B cell (primary cell): ENCODE data around the gene CCL25. TPM values are rescaled to one million over a fixed set of nuclear protein-coding genes. Genes with fewer than 3 reads are reported as not detected.

Experiments used
- ATAC-seq: fragments of 200-7000 bp; cut with Tn5 transposase; one replicate; pipeline ENCODE4 v1.10.0; 2021; ENCODE audit warnings: low read depth, mild to moderate bottlenecking, moderate number of reproducible peaks, moderate library complexity
- CTCF ChIA-PET: fragments of 350-600 bp; sonication (Branson Sonifier 250); formaldehyde crosslinking; loops from one replicate; lab custom pipeline; 2021; ENCODE audit warnings: antibody characterized with exemption, inconsistent platforms; lab: Charles Lee
- POLR2A ChIA-PET: fragments of 350-600 bp; sonication (Branson Sonifier 250); formaldehyde crosslinking; loops from one replicate; lab custom pipeline; 2021; ENCODE audit warnings: antibody characterized with exemption; lab: Charles Lee
- DNase-seq: peaks from one replicate; pipeline ENCODE4 v3.0.0; 2013
- H2AFZ ChIP-seq: 2 replicates; pipeline ENCODE4 v1.6.1; 2012; ENCODE audit warnings: mild to moderate bottlenecking, low read depth, low read length; ENCODE audit not compliant: insufficient read depth, poor library complexity, severe bottlenecking
- H3K27ac ChIP-seq, 2 donors: 1 replicate in 1 of 2; 2 replicates in 1 of 2; pipeline ENCODE4 v1.5.1; 2012 to 2013; ENCODE audit warnings: low read length in 2 of 2, mild to moderate bottlenecking in 2 of 2, moderate library complexity in 1 of 2
- H3K27me3 ChIP-seq, 4 experiments: fragments of 200-600 bp in 1 of 4; sonication (generic) in 1 of 4; replicated peaks in 1 of 4; 1 replicate in 2 of 4; 2 replicates in 2 of 4; pipeline versions ENCODE4 v1.6.1 to v1.7.0; 2013 to 2016; ENCODE audit warnings: low read length in 3 of 4, mild to moderate bottlenecking in 2 of 4, mixed read lengths in 1 of 4, moderate library complexity in 1 of 4; ENCODE audit not compliant: insufficient read depth in 4 of 4, control insufficient read depth in 3 of 4; ENCODE audit errors: control extremely low read depth in 1 of 4
- H3K36me3 ChIP-seq, 2 experiments: replicated peaks in 1 of 2; 1 replicate in 1 of 2; 2 replicates in 1 of 2; pipeline versions ENCODE4 v1.6.1 to v1.7.1; 2013; ENCODE audit warnings: low read length in 1 of 2; ENCODE audit not compliant: insufficient read depth in 2 of 2, control insufficient read depth in 1 of 2; ENCODE audit errors: control extremely low read depth in 1 of 2, extremely low read depth in 1 of 2
- H3K4me1 ChIP-seq, 2 donors: fragments of 200-600 bp in 1 of 2; sonication (generic) in 1 of 2; 1 replicate in 1 of 2; 2 replicates in 1 of 2; pipeline versions ENCODE4 v1.5.1 to v1.6.1; 2013 to 2017; ENCODE audit warnings: low read length in 2 of 2; ENCODE audit not compliant: control insufficient read depth in 2 of 2, insufficient read depth in 2 of 2
- H3K4me2 ChIP-seq: replicated peaks from 2 replicates; pipeline ENCODE3; 2012; ENCODE audit warnings: mild to moderate bottlenecking, low read depth, low read length; ENCODE audit not compliant: poor library complexity, severe bottlenecking
- H3K4me3 ChIP-seq, 5 experiments: fragments of 200-600 bp in 1 of 5; sonication (generic) in 1 of 5; 1 replicate in 3 of 5; 2 replicates in 2 of 5; pipeline versions ENCODE4 v1.5.1 to v1.7.0; 2011 to 2016; ENCODE audit warnings: low read length in 4 of 5, mild to moderate bottlenecking in 4 of 5, low read depth in 2 of 5, control low read depth in 1 of 5, moderate library complexity in 1 of 5; ENCODE audit not compliant: insufficient read depth in 1 of 5; ENCODE audit errors: control extremely low read depth in 1 of 5, extremely low read depth in 1 of 5
- H3K79me2 ChIP-seq: fragments of 200-600 bp; sonication (generic); one replicate; pipeline ENCODE4 v1.6.0; 2016; ENCODE audit warnings: low read length; ENCODE audit not compliant: control insufficient read depth, insufficient read depth
- H3K9ac ChIP-seq: fragments of 200-600 bp; sonication (generic); 2 replicates; pipeline ENCODE4 v1.6.1; 2017; ENCODE audit warnings: mild to moderate bottlenecking, low read length, moderate library complexity
- H3K9me3 ChIP-seq, 3 donors: one replicate each; pipeline versions ENCODE4 v1.6.1 to v1.7.1; 2013; ENCODE audit warnings: low read length in 2 of 3; ENCODE audit not compliant: control insufficient read depth in 2 of 3, insufficient read depth in 1 of 3; ENCODE audit errors: control extremely low read depth in 1 of 3
- H4K20me1 ChIP-seq: 2 replicates; pipeline ENCODE4 v1.6.0; 2012; ENCODE audit warnings: mild to moderate bottlenecking, low read length; ENCODE audit not compliant: insufficient read depth, control insufficient read depth, poor library complexity, severe bottlenecking
- H3K27ac Mint-ChIP-seq: one replicate; pipeline ENCODE4 v1.8.0; 2021; ENCODE audit warnings: mixed read lengths
- H3K27me3 Mint-ChIP-seq: one replicate; pipeline ENCODE4 v1.8.0; 2021; ENCODE audit warnings: mixed read lengths
- H3K4me1 Mint-ChIP-seq: one replicate; pipeline ENCODE4 v1.8.0; 2021; ENCODE audit warnings: mixed read lengths
- H3K4me3 Mint-ChIP-seq: one replicate; pipeline ENCODE4 v1.8.0; 2021; ENCODE audit warnings: mixed read lengths
- H3K9me3 Mint-ChIP-seq: one replicate; pipeline ENCODE4 v1.8.0; 2022; ENCODE audit warnings: mixed read lengths; ENCODE audit not compliant: insufficient read depth
- EZH2 ChIP-seq: IDR thresholded peaks from 2 replicates; pipeline ENCODE4 v1.6.1; 2012; ENCODE audit warnings: borderline replicate concordance, low read depth, mild to moderate bottlenecking, moderate library complexity, low read length; ENCODE audit not compliant: insufficient read depth, poor library complexity, severe bottlenecking
- WGBS: methylation state at CpG from one replicate; pipeline ENCODE4 v1.1.5; 2013; ENCODE audit warnings: missing lambda C conversion rate; ENCODE audit not compliant: insufficient coverage; 5-methylcytosine and 5-hydroxymethylcytosine counted together
- intact Hi-C: fragments of 100-400 bp; cut with micrococcal nuclease; formaldehyde crosslinking; loops from one replicate; pipeline ENCODE4 v1.10.0; 2022
- polyA plus RNA-seq: library from polyadenylated mRNA; depleted of rRNA; stranded (reverse); fragments of >200 nt; gene quantifications from 2 replicates; pipeline ENCODE4 v1.2.3, GENCODE V29; 2012
- total RNA-seq, 2 donors: library from RNA; stranded (reverse); fragments of 120-200 nt in 1 of 2; gene quantifications; 1 replicate in 1 of 2; 2 replicates in 1 of 2; pipeline versions ENCODE4 v1.2.3 to v1.2.4, GENCODE V29; 2013 to 2022
- TF ChIP-seq, protein P1 (sequence below): fragments of 200-600 bp; IDR thresholded peaks from one replicate; pipeline ENCODE4 v1.8.0; 2022; ENCODE audit warnings: antibody characterized with exemption, mild to moderate bottlenecking

The CCL25 gene
- total and polyA plus RNA-seq, 2 donors (not counting 1 experiment from before 2014, with no cell fraction given) = 0.28 TPM; not detected in 1

DNA sequence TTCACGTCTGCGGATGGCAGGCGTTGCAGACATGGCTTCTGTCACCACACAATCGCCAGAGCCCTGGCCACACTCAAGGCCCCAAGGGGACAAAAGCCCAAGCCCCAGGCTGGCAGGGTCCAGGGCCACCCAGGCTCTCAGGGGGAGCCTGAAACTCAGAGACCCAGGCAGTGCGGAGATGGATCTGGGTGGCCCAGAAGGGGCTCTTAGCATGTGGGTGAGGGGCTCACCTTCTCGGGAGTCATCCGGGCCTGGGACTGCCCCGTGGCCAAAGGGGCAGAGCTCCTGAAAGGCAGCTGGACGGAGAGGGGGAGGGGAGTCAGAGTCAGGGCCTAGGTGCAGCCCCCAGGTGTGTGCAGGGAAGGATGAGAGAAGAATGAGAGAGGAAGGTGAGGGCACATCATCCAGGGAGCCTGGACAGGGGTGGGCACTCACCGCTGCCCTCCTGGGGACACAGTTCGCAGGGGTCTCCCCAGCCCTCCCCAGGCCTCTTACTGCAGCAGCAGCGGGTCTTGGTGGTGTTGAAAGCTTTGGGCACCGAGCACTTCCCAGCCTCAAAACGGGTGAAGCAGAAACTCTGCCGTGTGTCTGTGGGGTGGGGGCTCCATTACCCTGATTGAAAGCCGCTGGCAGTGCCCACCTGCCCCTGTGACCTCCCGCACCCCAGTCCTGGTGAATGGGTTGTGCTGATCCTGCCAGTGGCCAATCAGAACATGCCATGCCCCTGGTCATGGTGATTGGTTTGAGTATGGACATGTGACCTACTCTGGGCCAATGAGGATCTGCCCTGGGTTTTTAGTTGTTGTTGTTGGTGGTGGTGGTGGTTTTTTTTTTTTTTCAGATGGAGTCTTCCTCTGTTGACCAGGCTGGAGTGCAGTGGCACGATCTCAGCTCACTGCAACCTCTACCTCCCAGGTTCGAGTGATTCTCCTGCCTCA, 37.4 kb downstream of the CCL25 start:
- Mint-ChIP-seq H3K4me3 (no peak overlapping the region), H3K4me1 (no peaks in the 10 kb centered on the region), H3K27me3 (no peaks in the 10 kb centered on the region), H3K27ac (no peak overlapping the region), H3K9me3 (no peaks in the 10 kb centered on the region)
- H3K4me1 ChIP-seq = no peaks in the 10 kb centered on the region
- no peaks in the 10 kb centered on the region for H3K79me2 ChIP-seq
- H3K4me2 ChIP-seq = no peak overlapping the region
- H3K9me3 ChIP-seq = peaks cover 0 to 42% (median 6%) of the 10 kb centered on the region in 3 donors
- TF ChIP-seq EZH2 = no peak
- TF ChIP-seq, protein P1, sequence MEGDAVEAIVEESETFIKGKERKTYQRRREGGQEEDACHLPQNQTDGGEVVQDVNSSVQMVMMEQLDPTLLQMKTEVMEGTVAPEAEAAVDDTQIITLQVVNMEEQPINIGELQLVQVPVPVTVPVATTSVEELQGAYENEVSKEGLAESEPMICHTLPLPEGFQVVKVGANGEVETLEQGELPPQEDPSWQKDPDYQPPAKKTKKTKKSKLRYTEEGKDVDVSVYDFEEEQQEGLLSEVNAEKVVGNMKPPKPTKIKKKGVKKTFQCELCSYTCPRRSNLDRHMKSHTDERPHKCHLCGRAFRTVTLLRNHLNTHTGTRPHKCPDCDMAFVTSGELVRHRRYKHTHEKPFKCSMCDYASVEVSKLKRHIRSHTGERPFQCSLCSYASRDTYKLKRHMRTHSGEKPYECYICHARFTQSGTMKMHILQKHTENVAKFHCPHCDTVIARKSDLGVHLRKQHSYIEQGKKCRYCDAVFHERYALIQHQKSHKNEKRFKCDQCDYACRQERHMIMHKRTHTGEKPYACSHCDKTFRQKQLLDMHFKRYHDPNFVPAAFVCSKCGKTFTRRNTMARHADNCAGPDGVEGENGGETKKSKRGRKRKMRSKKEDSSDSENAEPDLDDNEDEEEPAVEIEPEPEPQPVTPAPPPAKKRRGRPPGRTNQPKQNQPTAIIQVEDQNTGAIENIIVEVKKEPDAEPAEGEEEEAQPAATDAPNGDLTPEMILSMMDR = no peak
- H3K4me3 ChIP-seq = no peak overlapping the region
- H3K27me3 ChIP-seq = no peaks in the 10 kb centered on the region
- H4K20me1 ChIP-seq = no peaks in the 10 kb centered on the region
- DNase-seq = no peak
- intact Hi-C loops = no loop called here
- POLR2A ChIA-PET = interaction anchor here (0.5 kb wide), 1 partner anchor 53 kb away, joined by 6 read pairs; no protein-coding TSS in a partner anchor
- no peaks in the 10 kb centered on the region for H3K36me3 ChIP-seq
- no peak overlapping the region for H2AFZ ChIP-seq
- WGBS = 91% methylated on average over 17 of the region's 19 CpGs
- ATAC-seq = no peak
- CTCF ChIA-PET = no interaction called here
- H3K9ac ChIP-seq = no peak overlapping the region
- H3K27ac ChIP-seq = no peak overlapping the region

DNA sequence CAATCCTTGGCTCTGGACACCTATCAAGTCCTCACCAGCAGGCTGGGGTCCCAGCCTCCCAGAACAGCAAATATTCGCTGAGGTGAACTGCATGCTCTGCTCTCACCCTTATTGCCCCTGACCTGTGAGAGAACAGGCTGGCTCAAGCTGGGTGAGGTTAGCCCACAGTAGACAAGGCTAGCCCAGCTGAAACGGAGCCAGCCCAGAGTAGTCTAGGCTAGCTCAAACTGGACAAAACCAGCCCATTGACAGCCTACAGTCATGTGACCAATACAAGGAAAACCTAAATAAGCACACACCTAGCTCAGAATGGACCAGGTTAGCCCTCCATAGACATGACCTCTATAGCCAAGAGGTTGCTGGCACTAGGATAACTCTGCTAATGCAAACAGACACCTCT, 38.4 kb downstream of the CCL25 start:
- no peak overlapping the region for H3K4me2 ChIP-seq
- no peak overlapping the region for H3K27ac ChIP-seq
- H4K20me1 ChIP-seq = no peaks in the 10 kb centered on the region
- 100% methylated on average over 2 of the region's 2 CpGs for WGBS
- CTCF ChIA-PET = no interaction called here
- no peak overlapping the region for H3K4me3 ChIP-seq
- no peak overlapping the region for H3K4me3 Mint-ChIP-seq
- POLR2A ChIA-PET = no interaction called here
- TF ChIP-seq, protein P1 = no peak
- no peak for TF ChIP-seq EZH2
- no peaks in the 10 kb centered on the region for H3K4me1 Mint-ChIP-seq
- H3K9ac ChIP-seq = no peak overlapping the region
- no peaks in the 10 kb centered on the region for H3K36me3 ChIP-seq
- no peaks in the 10 kb centered on the region for H3K79me2 ChIP-seq
- no peaks in the 10 kb centered on the region for H3K4me1 ChIP-seq
- no peaks in the 10 kb centered on the region for H3K27me3 Mint-ChIP-seq
- no peak overlapping the region for H3K27ac Mint-ChIP-seq
- H2AFZ ChIP-seq = no peak overlapping the region
- peaks cover 0 to 2% (median 0%) of the 10 kb centered on the region in 4 experiments for H3K27me3 ChIP-seq
- peaks cover 0 to 52% (median 15%) of the 10 kb centered on the region in 3 donors for H3K9me3 ChIP-seq
- DNase-seq (no peak), ATAC-seq (no peak)
- H3K9me3 Mint-ChIP-seq = no peaks in the 10 kb centered on the region
- intact Hi-C loops = no loop called here
